Inflammatory macrophage treated with lipopolysaccharide for 4 hours (primary cell): ENCODE measurements around the gene ZNF213.
"Not testable (repeated sequence)": the region's sequence is repeated elsewhere in the genome, so short reads cannot be mapped to it uniquely, and the experiment has no call there.

Source experiments
- DNase-seq: peaks from one replicate; pipeline ENCODE4 v3.0.0-alpha.2; 2020

Gene ZNF213

GRCh38 chr16:3149630-3150345 is 15.0 kb downstream of the ZNF213 start:
- peak; percentile 78 for DNase-seq

GRCh38 chr16:3150346-3151218 is 15.8 kb downstream of the ZNF213 start:
- DNase-seq: peak; percentile 96

GRCh38 chr16:3152027-3152276 is 17.1 kb downstream of the ZNF213 start:
- DNase-seq: no peak

DNA sequence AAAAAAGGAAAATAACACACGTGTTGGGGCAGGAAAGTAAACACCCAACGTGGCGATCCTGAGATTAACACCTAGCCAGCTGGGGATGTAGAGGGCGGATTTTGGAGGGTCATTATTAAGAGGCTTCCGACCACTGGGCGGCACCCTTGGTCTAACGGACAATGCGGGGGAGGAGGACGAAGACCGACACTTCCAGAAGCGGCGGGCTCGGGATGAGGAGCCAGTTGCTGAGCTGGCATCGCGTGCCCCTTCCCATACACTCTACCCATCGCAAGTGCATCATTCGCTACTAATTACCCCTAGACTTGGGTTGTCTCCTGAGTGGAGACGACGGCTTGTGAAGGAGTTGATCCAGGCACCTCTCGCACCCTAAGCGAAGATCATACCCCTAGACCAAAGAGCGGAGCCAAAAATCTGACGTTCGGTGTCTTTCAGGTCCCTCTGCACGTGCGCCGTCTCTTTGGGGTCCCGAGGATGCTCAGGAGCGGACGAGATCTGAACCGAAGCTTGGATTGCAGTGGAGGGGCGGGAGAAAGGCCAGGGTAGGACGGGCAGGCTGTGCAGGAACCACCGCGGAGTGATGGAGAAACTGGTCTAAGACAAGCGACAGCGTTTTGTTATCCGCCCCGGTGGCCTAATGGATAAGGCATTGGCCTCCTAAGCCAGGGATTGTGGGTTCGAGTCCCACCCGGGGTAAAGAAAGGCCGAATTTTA is 17.6 kb downstream of the ZNF213 start:
- DNase-seq: peak; percentile 81

- DNase-seq: no peak
Measured at GRCh38 chr16:3152991-3153368, 18.2 kb downstream of the ZNF213 start.

DNA sequence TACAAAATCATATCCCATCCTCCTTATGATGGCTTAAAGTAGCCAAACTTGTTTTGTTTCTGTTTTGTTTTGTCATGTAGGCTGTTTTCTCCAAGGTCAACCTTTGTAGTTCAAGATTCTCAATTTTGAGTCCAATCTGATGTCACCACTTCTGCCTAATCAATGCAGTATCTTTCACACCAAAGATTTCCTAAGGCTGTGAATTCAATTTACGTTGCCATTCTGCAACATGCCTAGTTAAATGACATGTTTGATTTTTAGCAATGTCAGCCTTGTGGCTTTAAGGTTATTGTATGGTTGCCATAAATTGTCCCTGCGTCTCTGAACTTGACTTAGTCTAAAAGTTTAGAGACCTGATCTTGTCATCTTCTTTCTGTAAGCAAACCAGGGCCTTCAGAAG is 20.4 kb downstream of the ZNF213 start:
- DNase-seq: no peak

DNA sequence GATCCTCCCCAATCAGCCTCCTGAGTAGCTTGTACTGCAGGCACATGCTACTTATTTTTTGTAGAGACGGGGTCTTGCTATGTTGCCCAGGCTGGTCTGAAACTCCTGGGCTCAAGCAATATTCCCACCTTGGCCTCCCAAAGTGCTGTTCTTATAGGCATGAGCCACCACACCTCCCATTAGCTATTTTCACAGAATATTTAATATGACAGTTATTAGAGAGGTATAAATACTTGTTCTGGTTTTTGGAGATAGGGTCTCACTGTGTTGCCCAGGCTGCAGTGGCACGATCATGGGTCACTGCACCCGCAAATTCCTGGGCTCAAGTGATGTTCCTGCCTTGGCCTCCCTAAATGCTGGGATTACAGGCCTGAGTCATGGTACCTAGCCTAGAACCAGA is 21.1 kb downstream of the ZNF213 start:
- DNase-seq: no peak

DNA sequence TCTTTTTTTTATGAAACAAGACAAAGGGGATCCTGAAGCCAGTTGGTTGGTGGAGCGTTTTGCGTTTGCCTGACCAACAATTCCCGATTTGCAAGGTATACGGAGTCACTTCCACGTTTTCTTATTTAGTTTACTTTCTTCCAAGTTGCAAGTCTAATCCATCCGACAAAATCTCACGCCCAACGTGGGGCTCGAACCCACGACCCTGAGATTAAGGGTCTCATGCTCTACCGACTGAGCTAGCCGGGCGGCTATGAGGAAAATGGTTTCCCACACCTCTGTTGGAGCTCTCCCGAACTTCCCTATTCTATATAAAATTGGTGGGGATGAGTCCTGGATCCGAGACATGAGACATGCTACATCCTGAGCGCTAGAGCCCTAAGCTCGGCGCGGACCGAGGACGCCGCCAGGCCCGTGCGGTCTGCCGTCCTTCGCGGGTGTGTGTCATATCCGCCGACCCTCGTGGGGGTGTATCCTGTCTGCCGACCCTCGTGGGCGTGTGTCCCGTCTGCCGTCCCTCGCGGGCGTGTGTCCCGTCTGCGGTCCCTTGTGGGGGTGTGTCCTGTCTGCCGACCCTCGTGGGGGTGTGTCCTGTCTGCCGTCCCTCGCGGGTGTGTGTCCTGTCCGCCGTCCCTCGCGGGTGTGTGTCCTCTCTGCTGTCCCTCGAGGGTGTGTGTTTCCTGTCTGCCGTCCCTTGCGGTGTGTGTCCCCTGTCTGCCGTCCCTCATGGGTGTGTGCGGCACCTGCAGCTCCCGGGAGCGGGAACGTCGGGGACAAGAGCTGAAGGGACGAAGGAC is 22.6 kb downstream of the ZNF213 start:
- DNase-seq: peak; percentile 72

GRCh38 chr16:3158026-3158509 is 23.2 kb downstream of the ZNF213 start:
- DNase-seq: no peak

- DNase-seq: peak; percentile 76
Measured at GRCh38 chr16:3158510-3159314, 23.9 kb downstream of the ZNF213 start.

DNA sequence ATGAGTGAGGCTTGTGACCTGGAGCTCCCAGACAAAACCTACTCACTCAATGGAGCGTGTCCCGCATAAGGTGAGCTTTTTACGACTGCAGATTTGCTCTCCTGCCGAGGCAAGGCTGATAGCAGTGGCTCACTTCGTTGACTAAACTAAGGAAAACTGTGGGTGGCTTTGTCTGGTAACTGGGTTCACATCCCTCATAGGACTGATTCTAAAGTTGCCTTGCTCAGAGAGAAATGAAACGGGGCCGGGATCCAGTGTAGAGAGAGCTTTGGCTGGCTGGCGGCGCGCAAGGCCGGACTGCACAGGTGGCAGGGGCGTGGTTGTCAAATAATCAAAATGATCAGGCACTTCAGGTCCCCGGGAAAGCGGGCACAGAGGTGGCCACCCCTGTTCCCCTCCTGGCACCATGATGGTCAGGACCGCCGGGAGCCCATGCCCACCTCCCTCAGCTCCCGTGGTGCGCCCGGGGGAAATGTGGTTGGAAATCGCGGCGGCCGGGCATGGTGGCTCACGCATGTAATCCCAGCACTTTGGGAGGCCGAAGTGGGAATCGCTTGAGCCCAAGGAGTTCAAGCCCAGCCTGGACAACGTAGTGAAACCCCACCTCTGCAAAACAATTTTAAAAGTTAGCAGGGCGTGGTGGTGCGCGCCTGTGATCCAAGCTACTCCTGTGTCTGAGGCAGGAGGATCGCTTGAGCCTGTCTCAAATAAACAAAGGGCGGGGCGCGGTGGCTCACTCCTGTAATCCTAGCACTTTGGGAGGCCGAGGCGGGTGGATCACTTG is 26.6 kb downstream of the ZNF213 start:
- no peak for DNase-seq

GRCh38 chr16:3164121-3164991 is 29.5 kb downstream of the ZNF213 start:
- DNase-seq: no peak

- no peak for DNase-seq
Measured at GRCh38 chr16:3165111-3165822, 30.4 kb downstream of the ZNF213 start.

- DNase-seq: no peak
Measured at GRCh38 chr16:3166505-3166886, 31.7 kb downstream of the ZNF213 start.

- not testable (repeated sequence) for DNase-seq
Measured at GRCh38 chr16:3168729-3169128, 33.9 kb downstream of the ZNF213 start.

DNA sequence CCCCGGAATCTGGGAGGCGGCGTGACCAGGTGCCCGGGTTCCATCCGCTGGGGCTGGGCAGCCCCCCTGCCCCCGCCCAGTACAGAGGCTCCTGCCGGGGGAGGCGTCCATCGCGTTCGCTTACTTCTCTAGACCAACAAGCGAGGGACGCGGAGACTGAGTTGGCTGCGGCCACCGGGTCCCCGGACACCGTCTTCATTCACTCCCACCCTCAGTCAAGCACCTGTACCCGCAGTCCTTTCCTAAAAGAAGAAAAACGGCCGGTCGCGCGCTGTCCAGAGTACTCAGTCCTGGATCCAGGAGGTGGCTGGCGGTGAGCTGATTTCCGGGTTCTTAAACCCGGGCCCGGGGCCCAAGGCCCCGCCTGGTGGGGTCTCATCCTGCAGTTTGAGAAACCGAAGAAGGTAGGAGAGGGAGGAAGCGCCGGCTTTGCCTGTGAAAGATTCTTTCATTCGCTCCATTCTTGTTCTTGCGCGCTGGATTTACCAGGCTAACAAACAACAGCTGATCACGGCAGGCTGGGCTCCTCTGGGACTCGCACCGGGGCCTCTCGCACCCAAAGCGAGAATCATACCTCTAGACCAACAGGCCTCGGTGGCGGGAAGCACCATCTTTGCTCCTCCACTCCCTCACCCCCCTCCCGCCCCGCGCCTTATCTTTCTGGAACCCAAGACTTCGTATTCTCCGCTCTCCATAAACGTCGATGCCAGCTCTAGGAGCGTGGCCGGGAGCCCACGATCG is 35.8 kb downstream of the ZNF213 start:
- no peak for DNase-seq

- DNase-seq: peak; percentile 32
Measured at GRCh38 chr16:3171181-3171854, 36.5 kb downstream of the ZNF213 start.
